Type B pancreatic cell (in vitro differentiated cells): ENCODE data around the gene DMXL1. TPM values are rescaled to one million over a fixed set of nuclear protein-coding genes. Genes with fewer than 3 reads are reported as not detected.

Source experiments
- DNase-seq: peaks from one replicate; pipeline ENCODE4 v3.0.0; 2021; ENCODE audit warnings: mixed read lengths; ENCODE audit not compliant: unreplicated experiment; ENCODE audit errors: extremely low spot score
- H3K27ac Mint-ChIP-seq: 2 replicates; pipeline ENCODE4 v1.8.0; 2021; ENCODE audit warnings: mild to moderate bottlenecking, mixed read lengths
- H3K27me3 Mint-ChIP-seq: 2 replicates; pipeline ENCODE4 v1.8.0; 2021; ENCODE audit warnings: mixed read lengths
- H3K36me3 Mint-ChIP-seq: 2 replicates; pipeline ENCODE4 v1.8.0; 2021; ENCODE audit warnings: mixed read lengths
- H3K4me1 Mint-ChIP-seq: one replicate; pipeline ENCODE4 v1.8.0; 2021; ENCODE audit warnings: mixed read lengths; ENCODE audit not compliant: unreplicated experiment
- H3K4me3 Mint-ChIP-seq: 2 replicates; pipeline ENCODE4 v1.8.0; 2021; ENCODE audit warnings: mild to moderate bottlenecking, mixed read lengths
- H3K9me3 Mint-ChIP-seq: 2 replicates; pipeline ENCODE4 v1.8.0; 2021; ENCODE audit warnings: mixed read lengths
- CTCF ChIP-seq: fragments of 200-600 bp; sonication (generic); conservative IDR thresholded peaks from 2 replicates; pipeline ENCODE4 v1.5.0; 2021; ENCODE audit warnings: antibody characterized with exemption, mild to moderate bottlenecking
- total RNA-seq: library from RNA; stranded (reverse); gene quantifications from 2 replicates; pipeline ENCODE4 v1.2.1, GENCODE V29; 2021; ENCODE audit warnings: low replicate concordance

The DMXL1 gene
- total RNA-seq, 1 donor from 2014 or later: 31.2 TPM

GRCh38 chr5:119270960-119271757 lies 200.3 kb downstream of the DMXL1 start:
- H3K4me1 Mint-ChIP-seq: peaks cover 30% of the 10 kb centered on the region

GRCh38 chr5:119271758-119272730 lies 201.2 kb downstream of the DMXL1 start:
- Mint-ChIP-seq H3K36me3 (no peaks in the 10 kb centered on the region), H3K9me3 (peaks cover 6% of the 10 kb centered on the region), H3K4me3 (no peak overlapping the region), H3K27ac (no peak overlapping the region), H3K27me3 (peaks cover 4% of the 10 kb centered on the region), H3K4me1 (peaks cover 30% of the 10 kb centered on the region)
- TF ChIP-seq CTCF: no peak
- no peak for DNase-seq

More at GRCh38 chr5:119270960-119271757, 200.3 kb downstream of the DMXL1 start:
- H3K4me3 Mint-ChIP-seq: no peak overlapping the region
- H3K36me3 Mint-ChIP-seq: no peaks in the 10 kb centered on the region
- TF ChIP-seq CTCF: no peak
- H3K27me3 Mint-ChIP-seq: peaks cover 4% of the 10 kb centered on the region
- DNase-seq: no peak
- H3K9me3 Mint-ChIP-seq: peaks cover 6% of the 10 kb centered on the region
- H3K27ac Mint-ChIP-seq: no peak overlapping the region

GRCh38 chr5:119273391-119273839 lies 202.5 kb downstream of the DMXL1 start:
- no peak overlapping the region for H3K27ac Mint-ChIP-seq
- H3K4me3 Mint-ChIP-seq: no peak overlapping the region
- no peaks in the 10 kb centered on the region for H3K9me3 Mint-ChIP-seq
- DNase-seq: no peak
- H3K27me3 Mint-ChIP-seq: peaks cover 4% of the 10 kb centered on the region
- peaks cover 24% of the 10 kb centered on the region for H3K4me1 Mint-ChIP-seq
- no peaks in the 10 kb centered on the region for H3K36me3 Mint-ChIP-seq
- no peak for TF ChIP-seq CTCF

- H3K27me3 Mint-ChIP-seq: peaks cover 2% of the 10 kb centered on the region
- no peaks in the 10 kb centered on the region for H3K9me3 Mint-ChIP-seq
- no peak for TF ChIP-seq CTCF
- H3K36me3 Mint-ChIP-seq: no peaks in the 10 kb centered on the region
- H3K27ac Mint-ChIP-seq: no peak overlapping the region
- DNase-seq: no peak
- peaks cover 22% of the 10 kb centered on the region for H3K4me1 Mint-ChIP-seq
- H3K4me3 Mint-ChIP-seq: peak overlapping the region; percentile 45
Observed at GRCh38 chr5:119274030-119274766, 203.3 kb downstream of the DMXL1 start.

- no peak overlapping the region for H3K27ac Mint-ChIP-seq
- no peak overlapping the region for H3K4me3 Mint-ChIP-seq
- no peaks in the 10 kb centered on the region for H3K36me3 Mint-ChIP-seq
- no peak for TF ChIP-seq CTCF
- H3K27me3 Mint-ChIP-seq: no peaks in the 10 kb centered on the region
- no peak for DNase-seq
- H3K4me1 Mint-ChIP-seq: peaks cover 19% of the 10 kb centered on the region
- H3K9me3 Mint-ChIP-seq: no peaks in the 10 kb centered on the region
Observed at GRCh38 chr5:119274767-119275130, 203.9 kb downstream of the DMXL1 start.
